Activated T-cell treated with anti-CD3 and anti-CD28 coated beads, Interleukin-2, amount 50 U/mL, for 24 hours (primary cell): ENCODE data around the gene CCNQ.
A peak's percentile ranks its signal among the peaks of the same experiment; 100 is the strongest.

Source experiments
- DNase-seq: peaks from one replicate; pipeline ENCODE4 v3.0.0-alpha.2; 2020
- H3K27ac Mint-ChIP-seq: 2 replicates; pipeline ENCODE4 v1.8.0; 2020; ENCODE audit warnings: mild to moderate bottlenecking, mixed read lengths
- H3K27me3 Mint-ChIP-seq: 2 replicates; pipeline ENCODE4 v1.8.0; 2020; ENCODE audit warnings: mixed read lengths
- H3K36me3 Mint-ChIP-seq: 2 replicates; pipeline ENCODE4 v1.8.0; 2020; ENCODE audit warnings: low read depth, mixed read lengths
- H3K4me1 Mint-ChIP-seq: 2 replicates; pipeline ENCODE4 v1.8.0; 2020; ENCODE audit warnings: low read depth, mixed read lengths
- H3K4me3 Mint-ChIP-seq: 2 replicates; pipeline ENCODE4 v1.8.0; 2020; ENCODE audit warnings: mild to moderate bottlenecking, moderate library complexity, mixed read lengths
- H3K9me3 Mint-ChIP-seq: 2 replicates; pipeline ENCODE4 v1.8.0; 2020; ENCODE audit warnings: mixed read lengths

The CCNQ gene

GRCh38 chrX:153539979-153540358 lies 59.0 kb downstream of the CCNQ start:
- H3K4me3 Mint-ChIP-seq = no peak overlapping the region
- no peaks in the 10 kb centered on the region for H3K36me3 Mint-ChIP-seq
- H3K27ac Mint-ChIP-seq = no peak overlapping the region
- no peaks in the 10 kb centered on the region for H3K4me1 Mint-ChIP-seq
- no peak for DNase-seq
- peaks cover 24% of the 10 kb centered on the region for H3K27me3 Mint-ChIP-seq
- H3K9me3 Mint-ChIP-seq = no peaks in the 10 kb centered on the region

GRCh38 chrX:153539171-153539978 lies 59.6 kb downstream of the CCNQ start:
- Mint-ChIP-seq H3K27me3 (peaks cover 23% of the 10 kb centered on the region), H3K36me3 (no peaks in the 10 kb centered on the region), H3K4me3 (no peak overlapping the region), H3K4me1 (no peaks in the 10 kb centered on the region), H3K27ac (no peak overlapping the region), H3K9me3 (no peaks in the 10 kb centered on the region)
- peak; percentile 77 for DNase-seq

DNA sequence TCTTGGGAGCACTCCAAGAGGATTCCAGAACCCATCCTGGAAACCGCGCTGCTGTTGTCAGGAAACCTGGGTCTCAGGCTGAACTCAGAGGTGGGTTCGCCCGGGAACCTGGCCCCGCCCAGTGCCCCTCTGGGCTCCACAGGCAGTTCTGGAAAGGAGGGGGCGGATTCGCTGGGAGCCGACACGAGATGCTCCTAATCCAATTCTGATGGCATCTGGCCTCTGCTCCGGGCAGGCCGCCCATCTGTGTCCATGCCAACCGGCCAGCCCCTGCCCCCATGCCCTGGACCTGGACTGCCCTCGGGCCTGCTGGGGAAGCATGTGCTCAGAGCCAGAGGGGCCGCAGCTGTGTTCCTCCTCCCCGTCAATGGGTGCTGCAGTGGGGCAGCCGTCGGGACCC lies 60.5 kb downstream of the CCNQ start:
- Mint-ChIP-seq H3K9me3 (no peaks in the 10 kb centered on the region), H3K27ac (no peak overlapping the region), H3K27me3 (peaks cover 25% of the 10 kb centered on the region), H3K36me3 (no peaks in the 10 kb centered on the region), H3K4me3 (no peak overlapping the region), H3K4me1 (no peaks in the 10 kb centered on the region)
- no peak for DNase-seq
